Measurements from ENCODE around the gene ITSN2.

DNA sequence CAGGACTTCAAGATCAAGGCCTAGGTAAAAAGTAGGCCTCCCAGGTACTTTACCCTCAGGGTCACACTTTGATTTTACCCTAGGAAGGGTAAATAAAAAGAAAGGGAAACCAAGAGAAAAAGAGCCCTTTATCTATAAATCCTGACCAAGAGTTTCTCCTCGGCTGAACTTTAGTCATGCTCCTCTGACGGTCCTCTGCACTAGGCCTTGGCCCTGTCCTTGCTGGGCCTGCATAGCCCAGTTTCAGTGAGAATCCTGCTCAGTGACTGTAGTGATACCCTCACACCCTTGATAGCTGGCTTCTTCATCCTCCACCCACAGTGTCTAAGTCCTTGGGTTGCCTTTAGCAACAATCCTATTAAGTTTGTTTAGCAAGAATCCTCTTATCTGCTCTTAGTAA lies 20.5 kb upstream of the ITSN2 start:
- TF ChIP-seq POLR2A (IDR thresholded peaks at IDR 0.05), result no peak
- TF ChIP-seq, protein P1, sequence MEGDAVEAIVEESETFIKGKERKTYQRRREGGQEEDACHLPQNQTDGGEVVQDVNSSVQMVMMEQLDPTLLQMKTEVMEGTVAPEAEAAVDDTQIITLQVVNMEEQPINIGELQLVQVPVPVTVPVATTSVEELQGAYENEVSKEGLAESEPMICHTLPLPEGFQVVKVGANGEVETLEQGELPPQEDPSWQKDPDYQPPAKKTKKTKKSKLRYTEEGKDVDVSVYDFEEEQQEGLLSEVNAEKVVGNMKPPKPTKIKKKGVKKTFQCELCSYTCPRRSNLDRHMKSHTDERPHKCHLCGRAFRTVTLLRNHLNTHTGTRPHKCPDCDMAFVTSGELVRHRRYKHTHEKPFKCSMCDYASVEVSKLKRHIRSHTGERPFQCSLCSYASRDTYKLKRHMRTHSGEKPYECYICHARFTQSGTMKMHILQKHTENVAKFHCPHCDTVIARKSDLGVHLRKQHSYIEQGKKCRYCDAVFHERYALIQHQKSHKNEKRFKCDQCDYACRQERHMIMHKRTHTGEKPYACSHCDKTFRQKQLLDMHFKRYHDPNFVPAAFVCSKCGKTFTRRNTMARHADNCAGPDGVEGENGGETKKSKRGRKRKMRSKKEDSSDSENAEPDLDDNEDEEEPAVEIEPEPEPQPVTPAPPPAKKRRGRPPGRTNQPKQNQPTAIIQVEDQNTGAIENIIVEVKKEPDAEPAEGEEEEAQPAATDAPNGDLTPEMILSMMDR (IDR thresholded peaks at IDR 0.05), result no peak
